Measurements from ENCODE around the gene HIVEP3. TPM values are rescaled to one million over a fixed set of nuclear protein-coding genes. Genes with fewer than 3 reads are reported as not detected.

HIVEP3 gene
- total RNA-seq, 6 experiments from 2014 or later: 1.4 to 3.9 (median 2.2) TPM

DNA sequence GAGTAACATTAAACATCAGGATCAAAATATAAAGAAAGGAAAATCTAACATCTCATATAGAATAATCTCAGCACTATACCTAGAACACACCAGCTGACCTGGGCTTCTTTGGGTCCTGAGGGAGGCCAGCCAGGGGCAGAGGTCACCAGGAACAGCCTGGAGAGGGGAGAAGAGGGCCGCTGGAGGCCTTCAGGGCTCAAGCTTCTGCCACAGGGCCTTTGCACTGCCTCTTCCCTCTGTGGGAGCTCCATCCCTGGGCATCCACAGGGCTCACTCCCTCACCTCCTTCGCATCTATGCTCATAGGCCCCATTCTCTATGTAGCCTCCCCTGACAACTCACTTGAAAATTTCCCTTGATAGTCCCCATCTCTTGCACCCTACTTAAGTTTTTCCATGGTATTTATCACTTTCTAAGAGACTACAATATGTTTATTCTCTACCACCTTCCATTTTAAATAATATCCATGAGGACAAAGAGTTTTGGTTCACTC, 73.9 kb downstream of the HIVEP3 start:
- no peaks in the 10 kb centered on the region for H3K36me3 ChIP-seq
- 100% methylated on average over 1 of the region's 2 CpGs for WGBS (ENCODE audit: insufficient coverage, low coverage, low lambda C conversion rate, missing lambda C conversion rate)
- H3K4me3 ChIP-seq: no peak overlapping the region
- H3K27ac ChIP-seq: no peak overlapping the region
- ATAC-seq: no peak
- intact Hi-C loops (cut with DNase I): no loop called here
- no peak for DNase-seq
- H3K4me1 ChIP-seq: no peaks in the 10 kb centered on the region
- no peaks in the 10 kb centered on the region for H3K27me3 ChIP-seq
- no peak for TF ChIP-seq POLR2A (IDR thresholded peaks at IDR 0.05)
- TF ChIP-seq, protein P1, sequence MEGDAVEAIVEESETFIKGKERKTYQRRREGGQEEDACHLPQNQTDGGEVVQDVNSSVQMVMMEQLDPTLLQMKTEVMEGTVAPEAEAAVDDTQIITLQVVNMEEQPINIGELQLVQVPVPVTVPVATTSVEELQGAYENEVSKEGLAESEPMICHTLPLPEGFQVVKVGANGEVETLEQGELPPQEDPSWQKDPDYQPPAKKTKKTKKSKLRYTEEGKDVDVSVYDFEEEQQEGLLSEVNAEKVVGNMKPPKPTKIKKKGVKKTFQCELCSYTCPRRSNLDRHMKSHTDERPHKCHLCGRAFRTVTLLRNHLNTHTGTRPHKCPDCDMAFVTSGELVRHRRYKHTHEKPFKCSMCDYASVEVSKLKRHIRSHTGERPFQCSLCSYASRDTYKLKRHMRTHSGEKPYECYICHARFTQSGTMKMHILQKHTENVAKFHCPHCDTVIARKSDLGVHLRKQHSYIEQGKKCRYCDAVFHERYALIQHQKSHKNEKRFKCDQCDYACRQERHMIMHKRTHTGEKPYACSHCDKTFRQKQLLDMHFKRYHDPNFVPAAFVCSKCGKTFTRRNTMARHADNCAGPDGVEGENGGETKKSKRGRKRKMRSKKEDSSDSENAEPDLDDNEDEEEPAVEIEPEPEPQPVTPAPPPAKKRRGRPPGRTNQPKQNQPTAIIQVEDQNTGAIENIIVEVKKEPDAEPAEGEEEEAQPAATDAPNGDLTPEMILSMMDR (IDR thresholded peaks at IDR 0.05): no peak
- H3K9me3 ChIP-seq: no peaks in the 10 kb centered on the region

DNA sequence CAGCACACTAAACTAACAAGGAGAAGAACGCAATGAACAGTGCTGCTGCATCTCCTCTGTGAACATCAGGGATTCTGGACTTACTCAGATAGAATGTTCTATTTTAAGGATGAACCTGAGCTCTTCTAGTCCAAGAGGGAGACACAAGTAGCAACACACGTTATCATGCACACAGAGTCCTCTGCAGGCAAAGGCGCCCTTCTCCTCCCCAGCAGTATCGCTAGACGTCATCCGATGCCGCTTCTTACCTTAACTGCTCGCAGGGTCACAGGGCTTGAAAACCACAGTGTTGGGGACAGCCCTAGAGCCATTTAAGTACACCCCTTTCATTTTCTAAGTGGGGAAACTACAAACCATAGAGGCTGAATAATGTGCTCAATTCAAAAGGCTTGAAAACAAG, 74.5 kb downstream of the HIVEP3 start:
- no peak overlapping the region for H3K27ac ChIP-seq
- H3K4me1 ChIP-seq: no peaks in the 10 kb centered on the region
- no peaks in the 10 kb centered on the region for H3K9me3 ChIP-seq
- no peaks in the 10 kb centered on the region for H3K27me3 ChIP-seq
- no peaks in the 10 kb centered on the region for H3K36me3 ChIP-seq
- TF ChIP-seq POLR2A (IDR thresholded peaks at IDR 0.05): no peak
- TF ChIP-seq, protein P1 (IDR thresholded peaks at IDR 0.05): no peak
- DNase-seq (no peak), ATAC-seq (no peak)
- intact Hi-C loops (cut with DNase I): no loop called here
- 65% methylated on average over 4 of the region's 8 CpGs for WGBS (ENCODE audit: insufficient coverage, low coverage, low lambda C conversion rate, missing lambda C conversion rate)
- no peak overlapping the region for H3K4me3 ChIP-seq

DNA sequence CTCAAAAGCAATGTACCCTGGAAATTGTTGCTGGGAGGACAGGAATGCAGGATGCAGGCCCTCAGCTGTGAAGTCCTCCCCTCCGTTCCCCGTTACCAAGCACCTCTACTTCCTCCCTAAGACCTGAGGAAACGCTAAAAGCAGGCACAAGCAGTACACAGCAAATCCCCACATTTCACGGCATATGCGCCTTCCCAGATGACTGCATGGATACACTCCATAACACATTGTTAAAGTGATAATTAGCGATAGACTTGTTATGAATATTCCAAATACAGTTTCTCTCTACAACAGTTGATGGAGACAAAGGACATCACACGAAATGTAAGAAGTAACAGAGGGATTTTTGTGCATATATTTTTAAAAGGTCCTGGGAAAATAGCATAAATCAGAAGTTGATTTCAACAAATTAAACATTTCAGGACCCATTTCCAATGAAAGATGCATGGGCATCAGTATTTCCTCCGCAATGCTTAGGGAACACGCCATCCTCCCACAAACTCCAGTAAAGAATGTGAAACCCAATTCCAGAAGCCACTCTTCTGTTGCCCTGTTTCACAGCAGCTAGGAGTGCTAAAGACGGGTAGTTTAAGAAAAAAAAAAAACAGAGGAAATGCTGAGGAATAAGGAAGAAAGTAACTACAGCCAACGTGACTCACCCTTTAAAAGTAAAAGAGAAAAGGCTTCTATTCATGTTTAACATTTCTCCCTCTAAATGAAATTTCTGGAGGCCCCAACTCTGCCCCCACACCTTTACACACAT, 75.5 kb downstream of the HIVEP3 start:
- Histone ChIP-seq H3K4me3 (no peak overlapping the region), H3K4me1 (no peaks in the 10 kb centered on the region), H3K9me3 (no peaks in the 10 kb centered on the region), H3K27me3 (no peaks in the 10 kb centered on the region), H3K36me3 (no peaks in the 10 kb centered on the region), H3K27ac (no peak overlapping the region)
- TF ChIP-seq, protein P1 (IDR thresholded peaks at IDR 0.05): no peak
- TF ChIP-seq POLR2A (IDR thresholded peaks at IDR 0.05): no peak
- intact Hi-C loops (cut with DNase I): no loop called here
- no peak for DNase-seq
- WGBS (ENCODE audit: insufficient coverage, low coverage, low lambda C conversion rate, missing lambda C conversion rate): 63% methylated on average over 11 of the region's 11 CpGs
- no peak for ATAC-seq

DNA sequence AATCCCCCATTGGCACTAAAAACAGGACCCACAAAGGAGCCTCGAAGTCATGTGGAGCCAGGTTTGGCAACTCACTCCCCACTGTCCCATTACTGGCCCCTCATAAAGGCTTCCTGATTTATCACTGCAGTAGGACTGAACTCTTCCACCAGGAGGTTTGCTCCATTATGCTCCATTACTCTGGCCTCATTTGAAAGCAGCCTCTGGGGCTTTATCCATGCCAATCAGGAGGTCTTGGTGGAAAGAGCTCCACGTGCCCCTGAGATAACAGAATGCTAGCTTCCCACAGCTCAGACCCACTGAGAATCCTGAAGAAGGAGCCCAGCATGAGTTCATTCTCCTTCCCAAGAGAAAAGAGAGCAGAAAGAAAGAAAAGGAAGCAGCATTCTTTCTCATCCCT, 76.4 kb downstream of the HIVEP3 start:
- WGBS (ENCODE audit: insufficient coverage, low coverage, low lambda C conversion rate, missing lambda C conversion rate): 63% methylated on average over 1 of the region's 2 CpGs
- Histone ChIP-seq H3K27ac (no peak overlapping the region), H3K27me3 (no peaks in the 10 kb centered on the region), H3K36me3 (no peaks in the 10 kb centered on the region), H3K9me3 (no peaks in the 10 kb centered on the region), H3K4me1 (no peaks in the 10 kb centered on the region), H3K4me3 (no peak overlapping the region)
- TF ChIP-seq POLR2A (IDR thresholded peaks at IDR 0.05): no peak
- TF ChIP-seq, protein P1 (IDR thresholded peaks at IDR 0.05): no peak
- DNase-seq: no peak
- intact Hi-C loops (cut with DNase I): no loop called here
- ATAC-seq: no peak

Measured in right lobe of liver (tissue), 6 donors.